Activated CD4-positive, alpha-beta T cell treated with anti-CD3 and anti-CD28 coated beads for 36 hours (primary cell): ENCODE data around the gene JUNB. TPM values are rescaled to one million over a fixed set of nuclear protein-coding genes. Genes with fewer than 3 reads are reported as not detected.
"Not testable (repeated sequence)": the region's sequence is repeated elsewhere in the genome, so short reads cannot be mapped to it uniquely, and the experiment has no call there.

Experiments
- ATAC-seq: fragments of 200-7000 bp; cut with Tn5 transposase; one replicate; pipeline ENCODE4 v1.10.0; 2021; ENCODE audit warnings: mild to moderate bottlenecking, moderate library complexity
- CTCF ChIA-PET: fragments of 350-600 bp; sonication (Branson Sonifier 250); formaldehyde crosslinking; loops from one replicate; lab custom pipeline; 2021; ENCODE audit warnings: antibody characterized with exemption; lab: Charles Lee
- POLR2A ChIA-PET: fragments of 350-600 bp; sonication (Branson Sonifier 250); formaldehyde crosslinking; loops from one replicate; lab custom pipeline; 2021; ENCODE audit warnings: antibody characterized with exemption, inconsistent platforms; lab: Charles Lee
- DNase-seq: peaks from one replicate; pipeline ENCODE4 v3.0.0-alpha.2; 2020
- H3K27ac Mint-ChIP-seq: one replicate; pipeline ENCODE4 v1.8.0; 2021; ENCODE audit warnings: mixed read lengths
- H3K27me3 Mint-ChIP-seq: one replicate; pipeline ENCODE4 v1.8.0; 2021; ENCODE audit warnings: mixed read lengths
- H3K36me3 Mint-ChIP-seq: one replicate; pipeline ENCODE4 v1.8.0; 2021; ENCODE audit warnings: low read depth, mixed read lengths
- H3K4me1 Mint-ChIP-seq: one replicate; pipeline ENCODE4 v1.8.0; 2021; ENCODE audit warnings: mixed read lengths
- H3K4me3 Mint-ChIP-seq: one replicate; pipeline ENCODE4 v1.8.0; 2021; ENCODE audit warnings: mild to moderate bottlenecking, moderate library complexity, mixed read lengths
- H3K9me3 Mint-ChIP-seq: one replicate; pipeline ENCODE4 v1.8.0; 2021; ENCODE audit warnings: low read depth, mixed read lengths
- intact Hi-C, 2 experiments: fragments of 100-400 bp; cut with DNase I in 1 of 2; cut with micrococcal nuclease in 1 of 2; formaldehyde crosslinking; loops; one replicate each; pipeline versions ENCODE4 v1.14.2 to v1.15.1; 2022 to 2024; cut with DNase I, micrococcal nuclease
- total RNA-seq, 2 experiments: library from RNA; stranded (reverse); gene quantifications; one replicate each; pipeline ENCODE4 v1.2.3, GENCODE V29; 2021

The JUNB gene
- total RNA-seq, 2 experiments from 2014 or later: 375 to 412 TPM

GRCh38 chr19:12801466-12802266 is 10.4 kb downstream of the JUNB start, which contains the start of the genes PRDX2 and THSD8:
Gene PRDX2, minus strand, starts transcription at chr19:12801800. Its CDS starts 539 bp downstream, at chr19:12801261.
Gene THSD8, plus strand, starts transcription at chr19:12802069. Its CDS starts 3 bp downstream, at chr19:12802072.
- H3K4me1 Mint-ChIP-seq: peaks cover 29% of the 10 kb centered on the region
- POLR2A ChIA-PET: no interaction called here
- no peaks in the 10 kb centered on the region for H3K27me3 Mint-ChIP-seq
- peak within 1 kb of the TSS; percentile 78 for H3K27ac Mint-ChIP-seq
- peak within 1 kb of the TSS; percentile 87 for H3K4me3 Mint-ChIP-seq
- ATAC-seq: peak; percentile 58
- CTCF ChIA-PET: interaction anchor here (0.5 to 15.0 kb wide), 13 partner anchors 10 to 164 kb away, joined by 3 to 451 read pairs (median 4); partner anchors contain the start of gene HOOK2
- H3K36me3 Mint-ChIP-seq: peaks cover 14% of the 10 kb centered on the region
- intact Hi-C loops: loop anchor here (1.0 to 5.0 kb wide), 2 partner anchors 46 to 67 kb away; partner anchors contain the start of gene TRIR (in 1 of the 2)
- peak; percentile 87 for DNase-seq
- no peaks in the 10 kb centered on the region for H3K9me3 Mint-ChIP-seq

DNA sequence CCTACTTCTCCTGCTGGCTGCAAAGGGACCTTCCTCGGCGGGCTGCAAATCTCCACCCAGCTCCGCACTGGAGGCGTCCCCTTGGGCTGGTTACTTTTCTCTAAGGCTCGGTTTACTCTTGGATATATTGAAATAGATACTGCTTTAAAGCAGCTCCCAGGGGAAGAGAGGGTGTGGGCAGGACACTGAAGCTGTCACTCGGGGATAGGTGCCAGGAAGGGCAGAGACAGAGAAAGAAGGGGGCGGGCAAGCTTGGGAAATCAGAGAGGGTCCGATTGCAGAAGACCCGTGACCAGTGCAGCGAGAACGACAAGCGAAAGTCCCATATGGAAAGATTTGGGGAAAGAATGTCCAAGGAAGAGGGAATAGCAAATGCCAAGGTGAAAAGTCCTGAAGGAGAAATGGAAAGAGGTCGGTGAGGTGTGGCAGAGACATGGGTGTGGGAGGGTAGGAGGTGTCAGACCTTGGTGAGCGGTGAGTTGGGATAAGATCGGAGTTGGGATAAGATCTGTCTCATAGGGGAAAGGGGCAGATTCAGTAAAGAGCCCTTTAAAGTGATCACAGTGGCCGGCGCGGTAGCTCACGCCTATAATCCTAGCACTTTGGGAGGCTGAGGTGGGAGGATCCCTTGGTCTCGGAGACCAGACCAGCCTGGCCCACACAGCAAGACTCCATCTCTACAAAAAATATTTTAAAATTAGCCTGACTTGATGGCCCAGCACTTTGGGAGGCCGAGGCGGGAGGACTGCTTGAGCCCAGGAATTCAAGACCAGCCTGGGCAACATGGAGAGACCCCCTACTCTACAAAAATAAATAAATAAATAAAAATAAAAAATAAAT is 11.2 kb downstream of the JUNB start:
- POLR2A ChIA-PET: no interaction called here
- H3K27ac Mint-ChIP-seq: peak overlapping the region; percentile 65
- no peaks in the 10 kb centered on the region for H3K27me3 Mint-ChIP-seq
- H3K4me3 Mint-ChIP-seq: peak overlapping the region; percentile 87
- intact Hi-C loops: loop anchor here in 1 of 2 experiments (5.0 kb wide), 1 partner anchor 45 kb away; no protein-coding TSS in a partner anchor
- no peaks in the 10 kb centered on the region for H3K9me3 Mint-ChIP-seq
- CTCF ChIA-PET: interaction anchor here (0.5 to 15.0 kb wide), 12 partner anchors 10 to 163 kb away, joined by 3 to 451 read pairs (median 4); no protein-coding TSS in a partner anchor
- H3K4me1 Mint-ChIP-seq: peaks cover 34% of the 10 kb centered on the region
- peaks cover 14% of the 10 kb centered on the region for H3K36me3 Mint-ChIP-seq
- no peak for DNase-seq
- ATAC-seq: no peak

GRCh38 chr19:12804051-12804450 is 12.8 kb downstream of the JUNB start:
- intact Hi-C loops: loop anchor here in 1 of 2 experiments (5.0 kb wide), 1 partner anchor 43 kb away; no protein-coding TSS in a partner anchor
- Mint-ChIP-seq H3K27ac (no peak overlapping the region), H3K4me3 (no peak overlapping the region), H3K36me3 (peaks cover 18% of the 10 kb centered on the region), H3K4me1 (peaks cover 36% of the 10 kb centered on the region), H3K9me3 (no peaks in the 10 kb centered on the region), H3K27me3 (no peaks in the 10 kb centered on the region)
- ATAC-seq (no peak), DNase-seq (no peak)
- ChIA-PET CTCF (interaction anchor here (0.6 to 15.0 kb wide), 3 partner anchors 40 to 157 kb away, joined by 3 to 451 read pairs (median 3); no protein-coding TSS in a partner anchor), POLR2A (no interaction called here)

- H3K4me1 Mint-ChIP-seq: peaks cover 24% of the 10 kb centered on the region
- intact Hi-C loops: loop anchor here in 1 of 2 experiments (1.0 kb wide), 10 partner anchors 13 to 255 kb away; partner anchors contain the start of genes DHPS, GCDH, HOOK2 and SYCE2
- ATAC-seq: peak; percentile 93
- no peaks in the 10 kb centered on the region for H3K27me3 Mint-ChIP-seq
- DNase-seq: peak; percentile 94
- peaks cover 13% of the 10 kb centered on the region for H3K36me3 Mint-ChIP-seq
- H3K4me3 Mint-ChIP-seq: peak within 1 kb of the TSS; percentile 89
- POLR2A ChIA-PET: interaction anchor here (0.6 to 2.2 kb wide), 4 partner anchors 14 to 73 kb away, joined by 3 to 9 read pairs (median 4); partner anchors contain the start of gene JUNB
- CTCF ChIA-PET: interaction anchor here (0.6 to 2.1 kb wide), 10 partner anchors 10 to 159 kb away, joined by 3 to 17 read pairs (median 4); no protein-coding TSS in a partner anchor
- H3K9me3 Mint-ChIP-seq: no peaks in the 10 kb centered on the region
- H3K27ac Mint-ChIP-seq: peak within 1 kb of the TSS; percentile 80
These were observed 15.2 kb downstream of the JUNB start, which contains the start of gene RNASEH2A for GRCh38 chr19:12806242-12807081. Gene RNASEH2A, plus strand, starts transcription at chr19:12806584. Its CDS starts 90 bp downstream, at chr19:12806674.

DNA sequence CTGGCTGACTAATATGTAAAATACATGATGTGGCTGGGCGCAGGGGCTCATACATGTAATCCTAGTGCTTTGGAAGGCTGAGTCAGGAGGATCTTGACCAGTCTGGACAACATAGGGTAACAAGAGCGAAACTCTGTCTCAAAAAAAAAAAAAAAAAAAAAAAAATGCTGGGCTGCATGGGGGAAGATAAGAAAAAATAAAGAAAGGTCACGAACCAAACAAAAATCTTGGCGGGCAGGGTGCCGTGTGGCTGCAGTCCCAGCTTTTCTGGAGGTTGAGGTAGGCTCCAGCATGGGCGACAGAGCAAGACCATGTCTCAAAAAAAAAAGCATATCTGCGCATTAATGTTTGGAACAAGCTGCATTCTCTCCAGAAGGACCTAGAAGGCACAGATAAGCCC is 23.8 kb downstream of the JUNB start:
- Mint-ChIP-seq H3K4me1 (no peaks in the 10 kb centered on the region), H3K27me3 (no peaks in the 10 kb centered on the region), H3K36me3 (peaks cover 21% of the 10 kb centered on the region), H3K9me3 (no peaks in the 10 kb centered on the region), H3K27ac (no peak overlapping the region), H3K4me3 (no peak overlapping the region)
- ATAC-seq: no peak
- intact Hi-C loops: no loop called here
- no peak for DNase-seq
- POLR2A ChIA-PET: no interaction called here
- CTCF ChIA-PET: interaction anchor here (0.9 to 2.5 kb wide), 5 partner anchors 20 to 55 kb away, joined by 3 to 5 read pairs (median 3); no protein-coding TSS in a partner anchor

GRCh38 chr19:12817188-12817587 is 25.9 kb downstream of the JUNB start:
- CTCF ChIA-PET: interaction anchor here (0.7 kb wide), 1 partner anchor 1329 kb away, joined by 3 read pairs; no protein-coding TSS in a partner anchor
- H3K36me3 Mint-ChIP-seq: peaks cover 21% of the 10 kb centered on the region
- H3K27me3 Mint-ChIP-seq, DNase-seq, H3K27ac Mint-ChIP-seq, intact Hi-C loops, H3K4me3 Mint-ChIP-seq, H3K9me3 Mint-ChIP-seq, ATAC-seq, POLR2A ChIA-PET, H3K4me1 Mint-ChIP-seq: not testable (repeated sequence)

DNA sequence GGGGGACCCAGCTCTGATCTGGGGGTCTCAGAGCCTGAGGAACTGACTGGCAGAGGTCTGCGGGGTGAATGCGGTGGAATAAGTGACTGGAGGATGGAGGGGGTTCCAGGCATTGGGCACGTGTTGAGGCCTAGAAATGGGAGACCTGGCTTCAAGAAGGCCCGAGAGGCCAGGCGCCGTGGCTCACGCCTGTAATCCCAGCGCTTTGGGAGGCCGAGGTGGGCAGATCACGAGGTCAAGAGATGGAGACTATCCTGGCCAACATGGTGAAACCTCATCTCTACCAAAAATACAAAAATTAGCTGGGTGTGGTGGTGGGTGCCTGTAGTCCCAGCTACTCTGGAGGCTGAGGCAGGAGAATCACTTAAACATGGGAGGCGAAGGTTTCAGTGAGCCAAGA is 26.5 kb downstream of the JUNB start:
- H3K4me1 Mint-ChIP-seq, ATAC-seq, H3K9me3 Mint-ChIP-seq, DNase-seq, intact Hi-C loops, H3K27ac Mint-ChIP-seq, H3K27me3 Mint-ChIP-seq, H3K4me3 Mint-ChIP-seq: not testable (repeated sequence)
- POLR2A ChIA-PET: interaction anchor here (0.6 kb wide), 1 partner anchor 123 kb away, joined by 3 read pairs; no protein-coding TSS in a partner anchor
- CTCF ChIA-PET: interaction anchor here (1.0 to 1.4 kb wide), 2 partner anchors 9 to 29 kb away, joined by 4 to 5 read pairs; no protein-coding TSS in a partner anchor
- H3K36me3 Mint-ChIP-seq: peaks cover 16% of the 10 kb centered on the region

DNA sequence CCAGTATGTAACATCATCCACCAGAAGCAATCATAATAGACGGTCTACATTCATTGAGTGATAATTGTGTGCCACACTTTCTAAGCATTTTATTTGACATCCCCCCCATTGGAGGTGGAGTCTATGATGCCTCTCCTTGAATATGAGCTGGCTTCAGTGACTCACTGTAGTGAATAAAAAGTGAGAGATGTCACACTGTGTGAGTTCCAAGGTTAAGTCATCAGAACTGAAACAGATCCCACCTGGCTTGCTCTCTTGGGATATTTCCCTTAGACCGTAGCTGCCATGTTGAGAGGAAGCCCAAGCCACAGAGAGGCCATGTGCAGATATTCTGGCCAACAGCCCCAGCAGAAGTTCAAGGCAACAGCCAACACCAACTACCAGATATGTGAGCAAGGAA is 30.5 kb downstream of the JUNB start:
- H3K27ac Mint-ChIP-seq: no peak overlapping the region
- ChIA-PET POLR2A (interaction anchor here (0.7 kb wide), 1 partner anchor 566 kb away, joined by 3 read pairs; no protein-coding TSS in a partner anchor), CTCF (interaction anchor here (1.4 to 1.8 kb wide), 2 partner anchors 54 to 56 kb away, joined by 3 to 10 read pairs; no protein-coding TSS in a partner anchor)
- peaks cover 7% of the 10 kb centered on the region for H3K9me3 Mint-ChIP-seq
- intact Hi-C loops: loop anchor here in 1 of 2 experiments (5.0 to 10.0 kb wide), 2 partner anchors 36 to 247 kb away; no protein-coding TSS in a partner anchor
- ATAC-seq (peak; percentile 53), DNase-seq (no peak)
- no peak overlapping the region for H3K4me3 Mint-ChIP-seq
- peaks cover 9% of the 10 kb centered on the region for H3K4me1 Mint-ChIP-seq
- peaks cover 17% of the 10 kb centered on the region for H3K27me3 Mint-ChIP-seq
- no peaks in the 10 kb centered on the region for H3K36me3 Mint-ChIP-seq

DNA sequence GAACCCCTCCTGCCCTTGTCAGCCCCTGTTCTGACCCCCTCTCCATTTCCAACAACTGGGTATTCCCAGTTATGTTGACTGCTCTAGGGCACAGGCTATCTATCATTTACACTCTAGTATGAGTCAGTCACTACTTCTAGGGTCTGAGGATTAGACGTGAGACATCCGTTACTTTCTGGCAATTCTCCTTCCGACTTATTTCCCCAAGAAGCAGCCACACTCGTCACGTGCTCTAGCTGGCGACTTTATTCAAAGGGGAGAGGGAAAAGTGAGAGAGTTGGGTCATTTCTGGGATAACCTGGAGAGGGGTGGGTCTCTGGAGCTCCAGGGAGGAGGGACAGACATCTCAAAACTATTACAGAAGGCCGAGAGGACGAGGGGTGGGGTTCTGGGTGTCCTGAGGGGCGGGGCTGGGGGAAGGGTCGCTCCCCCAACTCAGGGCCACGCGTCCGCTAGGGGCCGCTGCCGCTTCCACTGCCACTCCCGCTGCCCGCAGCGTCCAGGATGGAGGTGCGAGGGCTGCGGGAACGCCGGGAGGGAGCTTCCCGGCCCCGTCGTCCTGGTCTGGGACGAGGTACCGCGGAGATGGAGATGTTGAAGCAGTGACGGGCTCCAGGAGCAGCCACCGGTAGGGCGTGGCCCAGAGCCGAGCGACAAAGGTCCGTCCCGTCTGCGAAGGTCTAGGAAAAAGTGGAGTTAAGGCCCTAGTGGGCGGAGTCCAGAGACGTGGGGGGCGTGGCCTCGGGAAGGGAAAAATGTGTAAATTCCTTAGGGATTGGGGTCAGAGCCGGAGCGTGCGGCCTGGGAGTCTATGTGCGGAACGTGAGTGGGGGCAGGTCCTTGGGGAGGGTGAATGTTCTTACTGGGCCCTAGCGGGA is 34.2 kb downstream of the JUNB start:
- Mint-ChIP-seq H3K27me3 (peaks cover 35% of the 10 kb centered on the region), H3K27ac (no peak overlapping the region), H3K4me3 (no peak overlapping the region), H3K4me1 (peaks cover 9% of the 10 kb centered on the region), H3K36me3 (no peaks in the 10 kb centered on the region), H3K9me3 (peaks cover 7% of the 10 kb centered on the region)
- DNase-seq (peak; percentile 65), ATAC-seq (peak; percentile 50)
- ChIA-PET POLR2A (no interaction called here), CTCF (interaction anchor here (0.5 to 1.6 kb wide), 13 partner anchors 12 to 238 kb away, joined by 3 to 5 read pairs (median 3); partner anchors contain the start of gene RNASEH2A)
- intact Hi-C loops: loop anchor here in 1 of 2 experiments (10.0 kb wide), 1 partner anchor 251 kb away; no protein-coding TSS in a partner anchor
